Germinal center (tissue), 1 donor: ENCODE data around the gene NLRP3.

ENCODE experiments used
- DNase-seq: peaks from one replicate; pipeline ENCODE4 v3.0.0; 2012; ENCODE audit warnings: mixed read lengths, low spot score

NLRP3 gene

DNA sequence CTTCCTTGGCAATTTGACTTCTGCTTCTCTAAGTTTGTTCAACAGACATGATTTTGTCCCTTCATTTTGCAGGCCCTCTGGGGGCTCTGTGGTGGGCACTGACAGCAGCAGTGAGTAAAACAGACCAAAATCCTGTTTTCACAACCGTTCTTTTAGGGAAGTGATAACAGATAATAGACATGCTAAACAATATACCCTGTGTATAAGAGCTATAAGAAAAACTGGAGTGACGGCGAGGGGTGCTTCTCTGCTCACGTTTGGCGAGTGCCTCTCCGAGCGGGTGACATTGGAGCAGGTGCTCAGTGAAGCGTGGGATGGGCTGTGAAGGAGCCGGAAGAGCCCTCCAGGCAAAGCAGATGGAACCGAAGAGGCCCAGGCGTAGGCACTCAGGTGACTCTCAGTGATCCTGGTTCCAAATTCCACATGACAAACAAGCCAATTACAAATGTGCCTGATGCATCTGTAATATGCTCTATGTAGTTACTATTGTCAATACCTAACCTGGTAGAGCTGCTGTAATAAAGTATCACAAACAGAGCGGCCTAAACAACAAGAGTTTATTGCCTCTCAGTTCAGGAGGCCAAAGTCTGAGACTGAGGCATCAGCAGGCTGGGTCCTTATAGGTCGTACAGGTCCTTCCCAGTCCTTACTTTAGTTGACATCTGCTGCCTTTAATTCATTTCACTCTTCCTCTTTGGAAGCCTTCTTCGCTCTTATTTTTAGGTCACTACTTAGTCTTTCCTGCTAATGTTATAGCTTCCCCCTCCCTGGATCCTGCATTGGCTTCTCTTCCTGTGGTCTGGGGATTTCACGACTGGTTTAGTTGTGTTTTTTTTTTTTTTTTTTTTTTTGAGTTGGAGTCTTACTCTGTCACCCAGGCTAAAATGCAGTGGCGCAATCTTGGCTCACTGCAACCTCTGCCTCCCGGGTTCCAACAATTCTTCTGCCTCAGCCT, 21.9 kb downstream of the NLRP3 start:
- DNase-seq: no peak

GRCh38 chr1:247440001-247440620, 24.1 kb downstream of the NLRP3 start:
- DNase-seq: peak; percentile 56

GRCh38 chr1:247441606-247442005, 25.6 kb downstream of the NLRP3 start:
- no peak for DNase-seq

DNA sequence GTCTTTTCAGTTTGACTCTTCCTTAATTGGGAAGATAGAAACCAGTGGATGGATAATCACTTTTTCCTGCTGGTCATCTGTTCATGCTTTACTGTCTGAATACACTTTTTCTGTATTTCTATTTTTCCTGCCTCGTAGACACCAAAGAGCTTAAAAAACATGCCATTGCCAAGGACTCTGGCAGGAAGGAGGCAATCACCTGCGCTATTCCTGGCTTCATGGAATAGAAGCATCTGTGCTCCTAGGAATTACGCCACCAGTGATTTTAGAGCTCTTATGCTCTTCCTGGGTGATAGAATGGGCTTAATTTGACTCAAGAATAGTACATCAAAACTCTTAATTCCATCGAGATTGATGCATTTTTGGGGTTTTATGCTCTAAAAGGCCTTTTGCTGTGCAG, 26.2 kb downstream of the NLRP3 start:
- DNase-seq: no peak

- DNase-seq: no peak
Measured at GRCh38 chr1:247443641-247444040, 27.7 kb downstream of the NLRP3 start.

DNA sequence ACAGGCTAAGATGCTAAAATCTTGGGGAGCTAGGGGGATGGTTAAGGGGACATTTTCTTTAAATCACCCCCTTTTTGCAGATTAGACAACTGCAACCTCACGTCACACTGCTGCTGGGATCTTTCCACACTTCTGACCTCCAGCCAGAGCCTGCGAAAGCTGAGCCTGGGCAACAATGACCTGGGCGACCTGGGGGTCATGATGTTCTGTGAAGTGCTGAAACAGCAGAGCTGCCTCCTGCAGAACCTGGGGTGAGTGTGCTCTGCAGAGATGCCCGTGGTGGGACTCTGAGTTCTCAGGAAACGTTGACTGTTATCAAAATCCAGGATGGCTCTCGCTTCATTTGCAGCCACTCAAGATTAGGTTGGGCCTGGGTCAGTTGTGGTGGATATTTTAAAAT, 28.6 kb downstream of the NLRP3 start:
- DNase-seq: no peak

DNA sequence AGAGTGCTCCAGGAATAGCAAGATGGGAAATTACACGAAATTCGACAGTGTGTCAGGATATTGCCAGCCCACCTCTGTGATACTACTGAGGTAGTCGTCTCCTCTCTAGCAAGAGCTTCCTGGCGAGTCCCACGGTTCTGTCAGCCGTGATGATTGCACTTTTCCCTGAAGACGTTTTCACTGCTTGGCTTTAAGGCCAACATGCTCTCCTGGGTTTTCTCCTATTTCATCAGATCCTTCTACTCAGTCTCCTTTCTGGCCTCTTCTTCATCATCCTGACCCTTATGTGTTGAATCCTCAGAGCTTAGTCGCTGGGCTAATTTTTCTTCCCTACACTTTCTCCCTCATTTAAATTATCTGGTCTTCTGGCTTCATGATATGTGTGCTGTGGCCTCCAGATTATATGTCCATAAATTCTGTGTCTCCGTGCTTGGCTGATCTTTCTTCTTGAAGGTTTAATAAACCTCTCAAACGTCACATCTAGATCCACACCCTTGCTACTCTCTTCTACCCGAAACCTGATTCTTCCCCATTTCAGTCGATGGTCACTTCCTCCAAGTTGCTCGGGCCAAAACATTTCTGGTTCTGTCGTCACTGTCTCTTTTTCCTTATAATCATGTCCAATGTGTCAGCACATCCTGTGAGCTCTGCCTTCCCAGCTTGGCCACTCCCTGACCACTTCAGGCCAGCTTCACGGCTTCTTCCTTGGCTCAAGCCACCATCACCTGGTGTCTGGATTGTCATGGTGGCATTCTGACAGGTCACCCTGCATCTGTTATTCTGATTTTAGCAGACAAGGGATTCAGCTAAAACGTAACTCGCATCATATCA, 29.8 kb downstream of the NLRP3 start:
- no peak for DNase-seq

GRCh38 chr1:247447162-247447909, 31.4 kb downstream of the NLRP3 start:
- DNase-seq: no peak

- DNase-seq: peak; percentile 17
Measured at GRCh38 chr1:247448107-247448791, 32.3 kb downstream of the NLRP3 start.

- DNase-seq: no peak
Measured at GRCh38 chr1:247451388-247452010, 35.5 kb downstream of the NLRP3 start.

DNA sequence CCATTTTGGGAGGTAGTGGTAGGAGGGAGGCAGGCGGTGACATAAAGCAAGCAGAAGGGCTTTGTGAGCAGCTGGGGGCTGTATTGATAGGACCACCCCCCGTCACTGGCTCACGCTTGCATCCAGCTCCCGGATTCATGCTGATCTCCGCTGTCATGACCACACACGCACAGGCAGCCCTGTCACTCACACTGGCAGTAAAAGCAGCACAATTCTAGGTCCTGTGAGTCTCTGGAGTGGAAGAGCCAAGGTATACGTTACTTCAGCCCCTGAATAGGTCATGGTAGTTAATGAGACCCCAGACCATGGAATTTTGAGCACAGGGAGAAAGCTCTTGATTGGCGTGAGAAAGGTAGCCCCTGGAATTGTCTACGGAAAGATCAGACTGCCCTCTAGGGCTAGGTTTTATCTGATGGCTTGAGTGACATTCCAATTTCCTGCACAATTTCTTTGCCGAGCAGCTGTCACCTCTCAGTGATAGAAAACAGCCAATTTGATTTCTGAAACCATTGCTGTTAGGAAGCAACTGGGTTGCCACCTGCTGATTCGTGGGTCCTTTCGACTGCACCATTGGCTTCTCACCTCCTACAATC, 36.6 kb downstream of the NLRP3 start:
- no peak for DNase-seq

DNA sequence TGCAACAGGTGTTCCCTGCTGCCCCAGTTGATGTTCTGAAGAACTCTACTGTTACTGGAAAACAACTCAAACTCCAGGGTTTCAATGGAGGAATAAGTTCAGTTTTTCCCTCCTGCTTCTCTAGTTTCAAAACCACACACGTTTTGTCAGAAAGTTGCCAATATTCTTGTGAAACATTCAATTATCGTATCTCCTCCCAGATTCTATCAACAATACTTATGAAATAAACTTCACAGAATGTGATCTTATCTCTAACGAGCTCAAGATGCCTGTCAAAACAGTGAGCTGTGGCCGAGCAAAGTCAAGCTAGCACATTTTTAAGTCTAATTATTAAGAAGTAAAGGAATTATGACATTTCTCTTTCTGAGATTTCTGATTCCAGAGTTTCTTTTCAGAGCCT, 37.3 kb downstream of the NLRP3 start:
- no peak for DNase-seq

GRCh38 chr1:247453997-247454396, 38.0 kb downstream of the NLRP3 start:
- no peak for DNase-seq

GRCh38 chr1:247456021-247456420, 40.0 kb downstream of the NLRP3 start:
- DNase-seq: no peak

DNA sequence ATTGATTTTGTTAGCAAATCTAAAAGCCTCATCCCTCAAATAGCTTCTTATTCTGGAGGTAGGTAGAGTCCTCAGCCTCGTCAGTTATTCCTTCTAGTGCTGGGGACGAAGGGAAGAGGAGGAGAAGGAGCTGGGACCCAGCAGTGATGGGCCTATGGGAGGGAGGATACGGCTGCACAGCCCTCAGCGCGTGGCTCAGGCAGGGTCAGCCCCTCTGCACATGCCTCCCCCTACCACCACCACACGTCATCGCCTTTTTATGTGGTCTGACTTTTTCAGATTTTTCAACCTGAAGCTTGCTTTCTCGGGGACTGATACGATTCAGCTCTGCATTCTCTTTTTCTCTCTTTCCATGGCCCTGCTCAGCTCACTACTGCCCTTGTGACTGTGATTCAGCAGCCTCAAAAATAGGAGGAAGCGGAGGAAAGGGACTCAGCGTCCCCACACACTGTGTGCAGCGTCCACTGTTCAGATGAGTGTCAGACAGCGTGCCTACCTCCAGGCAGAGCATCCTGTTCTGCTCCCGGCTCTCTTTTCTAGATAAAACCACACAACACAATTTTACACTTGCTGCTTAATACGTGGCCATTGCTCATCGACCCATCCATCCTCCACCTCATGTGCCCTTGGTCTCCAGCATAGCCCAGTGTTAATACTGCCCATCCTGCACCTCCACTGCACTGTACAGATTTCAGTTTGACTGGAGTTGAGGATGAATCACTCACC, 41.1 kb downstream of the NLRP3 start:
- no peak for DNase-seq

GRCh38 chr1:247459507-247459906, 43.5 kb downstream of the NLRP3 start:
- DNase-seq: no peak

DNA sequence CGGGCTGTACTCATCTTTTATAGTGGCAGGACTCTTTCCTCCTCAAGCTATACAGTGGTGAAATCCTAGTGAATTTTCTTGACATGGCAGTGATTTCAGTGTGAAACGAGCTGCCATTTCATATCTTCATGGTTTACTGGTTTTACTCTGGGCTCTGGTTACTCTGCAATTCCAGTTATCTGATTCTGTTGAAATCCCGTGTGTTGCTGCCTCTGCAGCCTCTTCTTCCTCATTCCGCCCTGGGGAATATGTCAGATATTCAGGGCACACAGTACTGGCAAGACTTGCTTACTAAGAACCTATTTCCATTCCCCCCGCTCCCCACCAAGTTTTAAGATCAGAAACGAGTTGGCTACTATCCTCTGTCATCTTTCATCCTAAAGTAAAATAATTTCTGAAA, 49.8 kb downstream of the NLRP3 start:
- DNase-seq: no peak

GRCh38 chr1:247467129-247467528, 51.2 kb downstream of the NLRP3 start:
- DNase-seq: no peak

- no peak for DNase-seq
Measured at GRCh38 chr1:247468481-247469140, 52.6 kb downstream of the NLRP3 start.
